LNCaP clone FGC (cell line): ENCODE data around the gene SF1.
A peak's percentile ranks its signal among the peaks of the same experiment; 100 is the strongest.

Source experiments
- DNase-seq: peaks from one replicate; pipeline ENCODE4 v3.0.0-alpha.2; 2011; ENCODE audit warnings: low read depth
- H3K4me3 ChIP-seq: 2 replicates; pipeline ENCODE4 v1.5.1; 2011; ENCODE audit warnings: mild to moderate bottlenecking, low read depth, low read length, control low read depth
- TF ChIP-seq, protein P1 (sequence below): IDR thresholded peaks from 2 replicates; pipeline ENCODE4 v1.5.1; 2012; ENCODE audit warnings: mild to moderate bottlenecking; ENCODE audit not compliant: control insufficient read depth, insufficient read depth; ENCODE audit errors: extremely low read depth

Gene SF1

DNA sequence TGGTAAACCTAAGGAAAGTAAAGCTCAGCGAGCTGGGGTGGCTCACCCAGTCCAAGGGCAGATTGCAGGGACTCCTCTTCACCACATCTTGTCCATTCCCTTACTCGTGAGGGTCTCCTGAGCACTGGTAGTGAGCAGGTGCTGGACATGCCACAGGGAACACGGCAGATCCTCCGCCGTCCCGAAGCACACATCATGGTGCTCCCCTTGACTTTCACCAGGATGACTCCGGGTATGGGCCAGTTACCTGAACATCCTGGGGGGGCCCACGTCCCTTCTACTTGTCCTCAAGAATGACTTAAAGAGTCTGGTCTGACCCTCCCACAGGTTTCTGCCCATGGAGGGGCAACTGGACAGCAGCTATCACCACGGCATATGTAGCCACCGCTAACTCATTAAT is 8.0 kb upstream of the SF1 start:
- H3K4me3 ChIP-seq, result no peak overlapping the region
- no peak for DNase-seq
- TF ChIP-seq, protein P1, sequence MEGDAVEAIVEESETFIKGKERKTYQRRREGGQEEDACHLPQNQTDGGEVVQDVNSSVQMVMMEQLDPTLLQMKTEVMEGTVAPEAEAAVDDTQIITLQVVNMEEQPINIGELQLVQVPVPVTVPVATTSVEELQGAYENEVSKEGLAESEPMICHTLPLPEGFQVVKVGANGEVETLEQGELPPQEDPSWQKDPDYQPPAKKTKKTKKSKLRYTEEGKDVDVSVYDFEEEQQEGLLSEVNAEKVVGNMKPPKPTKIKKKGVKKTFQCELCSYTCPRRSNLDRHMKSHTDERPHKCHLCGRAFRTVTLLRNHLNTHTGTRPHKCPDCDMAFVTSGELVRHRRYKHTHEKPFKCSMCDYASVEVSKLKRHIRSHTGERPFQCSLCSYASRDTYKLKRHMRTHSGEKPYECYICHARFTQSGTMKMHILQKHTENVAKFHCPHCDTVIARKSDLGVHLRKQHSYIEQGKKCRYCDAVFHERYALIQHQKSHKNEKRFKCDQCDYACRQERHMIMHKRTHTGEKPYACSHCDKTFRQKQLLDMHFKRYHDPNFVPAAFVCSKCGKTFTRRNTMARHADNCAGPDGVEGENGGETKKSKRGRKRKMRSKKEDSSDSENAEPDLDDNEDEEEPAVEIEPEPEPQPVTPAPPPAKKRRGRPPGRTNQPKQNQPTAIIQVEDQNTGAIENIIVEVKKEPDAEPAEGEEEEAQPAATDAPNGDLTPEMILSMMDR, result no peak

DNA sequence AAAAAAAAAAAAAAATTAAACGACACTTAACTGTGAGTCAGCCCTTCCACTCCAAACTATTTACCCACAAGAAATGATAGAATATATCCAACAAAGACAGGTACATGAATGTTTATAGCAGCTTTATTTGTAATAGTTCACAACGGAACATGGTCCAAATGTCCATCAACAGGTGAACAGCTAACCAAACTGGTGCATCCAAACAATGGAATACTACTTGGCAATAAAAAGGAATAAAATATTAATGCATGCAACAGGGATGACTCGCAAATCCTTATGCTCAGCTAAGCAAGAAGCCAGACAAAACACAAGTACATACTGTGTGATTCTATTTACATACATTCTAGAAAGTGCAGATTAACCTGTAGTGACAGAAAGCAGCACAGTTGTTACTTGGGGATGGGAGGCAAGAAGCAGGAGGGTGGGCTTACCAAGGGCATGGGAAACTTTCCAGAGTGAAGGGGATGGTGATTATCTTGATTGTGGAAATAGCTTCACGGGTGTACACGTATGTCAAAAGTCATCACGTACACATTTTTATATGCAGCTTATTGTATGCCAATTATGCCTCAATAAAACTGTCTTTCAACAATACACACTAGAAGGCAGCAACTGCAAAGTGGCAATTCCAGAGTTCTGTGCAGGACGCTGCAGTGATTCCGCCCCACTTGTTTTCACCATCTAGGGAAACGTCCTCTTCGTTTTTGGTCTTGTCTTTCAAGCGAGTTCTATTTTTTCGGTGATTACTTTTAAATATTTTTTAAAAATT is 6.7 kb upstream of the SF1 start:
- TF ChIP-seq, protein P1, result no peak
- DNase-seq, result no peak
- H3K4me3 ChIP-seq, result 0 out of 2 replicates have a peak overlapping the region, but pooled peaks have one; percentile 13

DNA sequence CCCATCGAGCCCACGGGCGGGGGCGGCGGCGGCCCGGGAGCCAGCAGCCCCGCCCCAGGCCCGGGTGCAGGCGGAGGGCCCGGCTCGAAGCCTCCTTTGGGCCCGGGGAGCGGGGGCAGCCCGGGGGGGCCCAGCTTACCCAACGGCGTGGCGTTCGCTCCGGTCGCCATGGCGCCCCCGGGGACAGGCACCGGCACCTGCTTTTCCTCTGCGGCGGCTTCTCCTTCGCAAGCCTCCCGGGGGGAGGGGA is 194 bp downstream of the SF1 start:
- TF ChIP-seq, protein P1, result no peak
- DNase-seq, result no peak
- H3K4me3 ChIP-seq, result peak overlapping the region; percentile 63

DNA sequence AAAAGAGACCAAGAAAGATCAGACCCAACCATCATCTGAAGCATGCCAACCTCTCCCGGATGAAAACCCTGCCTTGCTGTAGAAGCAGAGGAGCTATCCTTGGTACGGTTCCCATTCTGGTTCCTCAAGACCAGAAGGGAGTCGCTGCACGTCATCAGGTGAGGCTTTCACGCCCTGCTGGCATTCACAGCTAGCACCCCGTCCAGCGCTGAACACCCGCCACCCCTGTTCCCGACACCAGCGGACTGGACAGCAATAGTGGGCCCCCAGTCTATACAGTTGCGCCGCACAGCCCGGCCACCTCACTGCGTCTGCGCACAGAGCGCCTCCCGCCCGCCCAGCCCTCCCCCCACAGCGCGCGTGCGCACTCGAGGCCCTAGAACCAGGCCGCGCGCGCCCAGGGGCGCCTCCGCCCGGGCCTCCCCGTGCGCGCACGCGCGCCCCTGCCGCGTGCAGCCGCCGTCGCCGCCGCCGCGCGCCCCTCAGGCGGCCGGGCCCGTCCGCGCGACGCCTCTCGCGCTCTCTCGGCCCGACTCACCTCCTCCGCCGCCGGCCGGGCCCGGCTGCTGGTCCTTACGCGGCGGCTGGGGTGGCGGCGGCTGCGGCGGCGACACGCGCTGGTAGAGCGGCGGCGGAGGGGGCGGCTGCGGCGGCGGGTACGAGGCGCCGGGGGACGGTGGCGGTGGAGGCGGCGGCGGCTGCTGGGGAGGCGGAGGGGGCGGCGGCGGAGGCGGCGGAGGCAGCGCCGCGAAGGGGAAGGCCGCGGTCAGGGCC is 706 bp downstream of the SF1 start:
- TF ChIP-seq, protein P1, result no peak
- peak overlapping the region; percentile 63 for H3K4me3 ChIP-seq
- peak; percentile 51 for DNase-seq

DNA sequence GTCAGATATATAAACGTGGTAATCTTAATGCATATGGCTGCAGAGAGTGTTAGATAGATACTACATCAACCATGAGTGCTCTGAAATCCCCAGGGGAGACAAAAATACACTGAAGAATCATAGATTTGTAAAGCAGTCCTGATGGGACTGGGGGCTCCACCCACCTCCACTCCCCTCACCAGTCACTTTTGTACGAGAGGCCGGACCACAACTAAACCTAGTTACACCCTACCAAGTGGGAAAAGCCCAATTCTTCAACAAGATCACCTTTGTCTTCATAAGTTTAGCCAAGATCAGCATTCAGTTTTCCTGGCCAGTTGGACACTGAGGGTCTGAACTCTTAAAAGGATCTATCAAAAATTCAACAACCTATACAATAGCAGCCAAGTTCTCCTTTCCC is 1.5 kb downstream of the SF1 start:
- peak overlapping the region; percentile 63 for H3K4me3 ChIP-seq
- TF ChIP-seq, protein P1, result no peak
- no peak for DNase-seq

DNA sequence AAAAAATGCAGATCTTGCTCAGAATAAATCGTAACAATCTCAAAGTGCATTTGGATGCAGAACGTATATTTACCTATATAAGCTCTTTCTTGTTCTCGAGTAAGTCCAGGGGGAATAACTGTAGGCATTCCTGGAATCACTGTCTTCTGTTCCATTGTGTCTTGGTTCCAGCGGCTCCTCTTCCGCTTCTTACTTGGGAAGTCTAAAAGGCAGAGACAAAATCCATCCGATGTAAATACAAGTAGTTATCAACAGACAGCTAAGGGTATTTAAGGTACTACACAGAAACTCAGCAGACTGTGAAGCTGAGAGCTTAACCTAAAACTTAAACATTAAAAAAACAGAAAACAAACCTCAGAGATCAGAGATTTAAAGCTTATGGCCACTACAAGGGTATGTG is 1.9 kb downstream of the SF1 start:
- DNase-seq, result no peak
- TF ChIP-seq, protein P1, result no peak
- H3K4me3 ChIP-seq, result peak overlapping the region; percentile 63
